ENCODE data around the gene CLDND2. TPM values are rescaled to one million over a fixed set of nuclear protein-coding genes. Genes with fewer than 3 reads are reported as not detected.

Gene CLDND2
- total and polyA plus RNA-seq, 4 donors, result 0.22 to 3.0 TPM; not detected in 2

- TF ChIP-seq, protein P1, sequence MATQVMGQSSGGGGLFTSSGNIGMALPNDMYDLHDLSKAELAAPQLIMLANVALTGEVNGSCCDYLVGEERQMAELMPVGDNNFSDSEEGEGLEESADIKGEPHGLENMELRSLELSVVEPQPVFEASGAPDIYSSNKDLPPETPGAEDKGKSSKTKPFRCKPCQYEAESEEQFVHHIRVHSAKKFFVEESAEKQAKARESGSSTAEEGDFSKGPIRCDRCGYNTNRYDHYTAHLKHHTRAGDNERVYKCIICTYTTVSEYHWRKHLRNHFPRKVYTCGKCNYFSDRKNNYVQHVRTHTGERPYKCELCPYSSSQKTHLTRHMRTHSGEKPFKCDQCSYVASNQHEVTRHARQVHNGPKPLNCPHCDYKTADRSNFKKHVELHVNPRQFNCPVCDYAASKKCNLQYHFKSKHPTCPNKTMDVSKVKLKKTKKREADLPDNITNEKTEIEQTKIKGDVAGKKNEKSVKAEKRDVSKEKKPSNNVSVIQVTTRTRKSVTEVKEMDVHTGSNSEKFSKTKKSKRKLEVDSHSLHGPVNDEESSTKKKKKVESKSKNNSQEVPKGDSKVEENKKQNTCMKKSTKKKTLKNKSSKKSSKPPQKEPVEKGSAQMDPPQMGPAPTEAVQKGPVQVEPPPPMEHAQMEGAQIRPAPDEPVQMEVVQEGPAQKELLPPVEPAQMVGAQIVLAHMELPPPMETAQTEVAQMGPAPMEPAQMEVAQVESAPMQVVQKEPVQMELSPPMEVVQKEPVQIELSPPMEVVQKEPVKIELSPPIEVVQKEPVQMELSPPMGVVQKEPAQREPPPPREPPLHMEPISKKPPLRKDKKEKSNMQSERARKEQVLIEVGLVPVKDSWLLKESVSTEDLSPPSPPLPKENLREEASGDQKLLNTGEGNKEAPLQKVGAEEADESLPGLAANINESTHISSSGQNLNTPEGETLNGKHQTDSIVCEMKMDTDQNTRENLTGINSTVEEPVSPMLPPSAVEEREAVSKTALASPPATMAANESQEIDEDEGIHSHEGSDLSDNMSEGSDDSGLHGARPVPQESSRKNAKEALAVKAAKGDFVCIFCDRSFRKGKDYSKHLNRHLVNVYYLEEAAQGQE (IDR thresholded peaks at IDR 0.05), result no peak
- TF ChIP-seq HNF4A (conservative IDR thresholded peaks at IDR 0.05) (no peak), FOXA2 (IDR thresholded peaks at IDR 0.05) (no peak), YY1 (IDR thresholded peaks at IDR 0.05) (no peak), FOXA1 (IDR thresholded peaks at IDR 0.05) (no peak), NR2F2 (IDR thresholded peaks at IDR 0.05) (no peak), ZBTB33 (IDR thresholded peaks at IDR 0.05) (no peak), EGR1 (IDR thresholded peaks at IDR 0.05; ENCODE audit: low read depth in 2 of 2) (no peak), JUND (IDR thresholded peaks at IDR 0.05) (no peak), RAD21 (IDR thresholded peaks at IDR 0.05) (no peak), ATF3 (IDR thresholded peaks at IDR 0.05) (no peak), TAF1 (conservative IDR thresholded peaks at IDR 0.05) (no peak), GABPA (IDR thresholded peaks at IDR 0.05 in 1 of 2, conservative IDR thresholded peaks at IDR 0.05 in 1 of 2) (no peak), SP1 (IDR thresholded peaks at IDR 0.05) (no peak), HNF4G (IDR thresholded peaks at IDR 0.05) (no peak), RXRA (IDR thresholded peaks at IDR 0.05) (no peak)
- TF ChIP-seq, protein P2, sequence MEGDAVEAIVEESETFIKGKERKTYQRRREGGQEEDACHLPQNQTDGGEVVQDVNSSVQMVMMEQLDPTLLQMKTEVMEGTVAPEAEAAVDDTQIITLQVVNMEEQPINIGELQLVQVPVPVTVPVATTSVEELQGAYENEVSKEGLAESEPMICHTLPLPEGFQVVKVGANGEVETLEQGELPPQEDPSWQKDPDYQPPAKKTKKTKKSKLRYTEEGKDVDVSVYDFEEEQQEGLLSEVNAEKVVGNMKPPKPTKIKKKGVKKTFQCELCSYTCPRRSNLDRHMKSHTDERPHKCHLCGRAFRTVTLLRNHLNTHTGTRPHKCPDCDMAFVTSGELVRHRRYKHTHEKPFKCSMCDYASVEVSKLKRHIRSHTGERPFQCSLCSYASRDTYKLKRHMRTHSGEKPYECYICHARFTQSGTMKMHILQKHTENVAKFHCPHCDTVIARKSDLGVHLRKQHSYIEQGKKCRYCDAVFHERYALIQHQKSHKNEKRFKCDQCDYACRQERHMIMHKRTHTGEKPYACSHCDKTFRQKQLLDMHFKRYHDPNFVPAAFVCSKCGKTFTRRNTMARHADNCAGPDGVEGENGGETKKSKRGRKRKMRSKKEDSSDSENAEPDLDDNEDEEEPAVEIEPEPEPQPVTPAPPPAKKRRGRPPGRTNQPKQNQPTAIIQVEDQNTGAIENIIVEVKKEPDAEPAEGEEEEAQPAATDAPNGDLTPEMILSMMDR (IDR thresholded peaks at IDR 0.05; ENCODE audit: low read depth, low read length, missing input control), result no peak
- TF ChIP-seq, protein P3, sequence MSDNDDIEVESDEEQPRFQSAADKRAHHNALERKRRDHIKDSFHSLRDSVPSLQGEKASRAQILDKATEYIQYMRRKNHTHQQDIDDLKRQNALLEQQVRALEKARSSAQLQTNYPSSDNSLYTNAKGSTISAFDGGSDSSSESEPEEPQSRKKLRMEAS (IDR thresholded peaks at IDR 0.05), result no peak
- Histone ChIP-seq H3K4me1 (ENCODE audit: control insufficient read depth in 4 of 4, insufficient read depth in 4 of 4, low read length in 3 of 4) (peaks cover 9 to 45% (median 23%) of the 10 kb centered on the region in 4 donors), H3K9ac (ENCODE audit: low read depth in 1 of 2, low read length in 2 of 2) (no peak overlapping the region), H3K4me3 (ENCODE audit: low read depth in 1 of 3, low read length in 3 of 3) (no peak overlapping the region), H3K9me3 (ENCODE audit: control insufficient read depth in 4 of 4, low read length in 3 of 4) (no peaks in the 10 kb centered on the region), H3K27me3 (ENCODE audit: control insufficient read depth in 4 of 4, insufficient read depth in 4 of 4, low read length in 3 of 4) (no peaks in the 10 kb centered on the region), H3K36me3 (ENCODE audit: control insufficient read depth in 4 of 4, insufficient read depth in 3 of 4, low read depth in 1 of 4, low read length in 3 of 4) (peaks cover 8 to 29% (median 23%) of the 10 kb centered on the region in 4 donors), H3K27ac (ENCODE audit: low read depth in 1 of 2, low read length in 2 of 2) (peak overlapping the region; percentile 62 to 63)
- 97% methylated on average over 11 of the region's 11 CpGs for WGBS
- DNase-seq (ENCODE audit: low spot score), result no peak
These were observed 17.4 kb downstream of the CLDND2 start for GRCh38 chr19:51351266-51351990.
